ENCODE data around the gene AMDHD2. TPM values are rescaled to one million over a fixed set of nuclear protein-coding genes. Genes with fewer than 3 reads are reported as not detected.
"Not testable (repeated sequence)": the region's sequence is repeated elsewhere in the genome, so short reads cannot be mapped to it uniquely, and the experiment has no call there.

The AMDHD2 gene
- total and polyA plus RNA-seq, 2 of the 8 experiments (the other 6 are each of a cell fraction or from before 2014, with no cell fraction given), result 43.0 to 54.6 TPM

DNA sequence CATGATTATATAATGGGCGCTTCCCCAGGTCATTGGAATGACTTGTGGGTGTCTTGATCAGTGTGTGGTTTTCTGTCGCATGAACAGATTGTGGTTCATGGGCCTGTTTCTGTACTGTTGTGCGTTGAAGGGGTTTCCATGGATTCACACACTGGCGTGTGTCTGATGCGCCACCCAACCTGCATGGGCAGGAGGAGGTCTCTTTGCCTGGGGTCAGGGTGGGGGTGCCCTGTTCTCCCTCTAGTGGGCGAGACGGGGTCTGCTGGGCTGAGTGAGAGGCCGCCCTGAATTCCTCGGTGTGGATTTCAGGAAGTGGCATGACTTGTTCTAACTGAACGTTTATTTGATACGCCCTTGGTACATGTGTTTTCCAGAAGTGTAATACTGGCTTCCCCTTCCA lies 60.0 kb downstream of the AMDHD2 start:
- H3K79me2 ChIP-seq (ENCODE audit: control insufficient read depth in 1 of 2, insufficient read depth in 2 of 2, low read length in 2 of 2); H2BK12ac ChIP-seq (ENCODE audit: low read depth, low read length); CTCF ChIA-PET (ENCODE audit: partially characterized antibody); H4K91ac ChIP-seq (replicated peaks; ENCODE audit: insufficient read length, low read length); H2BK120ac ChIP-seq (replicated peaks; ENCODE audit: low read depth, low read length); H3K27ac ChIP-seq (ENCODE audit: low read depth, low read length); H2BK5ac ChIP-seq (ENCODE audit: low read depth, low read length); H3K14ac ChIP-seq (ENCODE audit: insufficient read length); H3K4me2 ChIP-seq (ENCODE audit: insufficient read depth in 1 of 2, low read depth in 2 of 2, low read length in 2 of 2); H4K8ac ChIP-seq (ENCODE audit: extremely low read depth, insufficient read depth, low read length); H3K4ac ChIP-seq (replicated peaks; ENCODE audit: insufficient read length, low read depth, low read length); H3K9ac ChIP-seq (replicated peaks in 1 of 4; ENCODE audit: extremely low read depth in 1 of 4, low read depth in 3 of 4, low read length in 3 of 4); H3K23ac ChIP-seq (ENCODE audit: insufficient read length); H3K4me1 ChIP-seq (replicated peaks in 1 of 4; ENCODE audit: control insufficient read depth in 3 of 4, insufficient read depth in 4 of 4, low read length in 3 of 4); H3K27me3 ChIP-seq (replicated peaks in 1 of 4; ENCODE audit: control insufficient read depth in 3 of 4, extremely low read depth in 1 of 4, insufficient read depth in 3 of 4, low read length in 3 of 4); H3K4me3 ChIP-seq (ENCODE audit: extremely low read depth in 1 of 4, insufficient read depth in 2 of 4, low read depth in 3 of 4, low read length in 4 of 4); H3K36me3 ChIP-seq (ENCODE audit: control insufficient read depth in 2 of 4, insufficient read depth in 4 of 4, low read length in 3 of 4); H4K5ac ChIP-seq (ENCODE audit: insufficient read length, low read depth, low read length); H2AFZ ChIP-seq (ENCODE audit: low read length); H3K18ac ChIP-seq (ENCODE audit: extremely low read depth, low read length); H4K20me1 ChIP-seq (replicated peaks in 1 of 2; ENCODE audit: control insufficient read depth in 1 of 2, insufficient read depth in 2 of 2, low read length in 2 of 2); H3K23me2 ChIP-seq (ENCODE audit: low read depth, low read length); H2BK15ac ChIP-seq (ENCODE audit: low read length); H3K56ac ChIP-seq (replicated peaks; ENCODE audit: insufficient read length, low read depth, low read length); H3K79me1 ChIP-seq (ENCODE audit: low read depth, low read length); POLR2A ChIA-PET (ENCODE audit: partially characterized antibody); H2AK5ac ChIP-seq (ENCODE audit: low read depth, low read length); H2BK20ac ChIP-seq (ENCODE audit: low read length): not testable (repeated sequence)
- 73% methylated on average over 4 of the region's 11 CpGs; no CpG with 5 or more reads in 1 of the 2 experiments for WGBS, 2 experiments (ENCODE audit: extremely low coverage in 1 of 2, insufficient coverage in 1 of 2, insufficient read length in 1 of 2, insufficient replicate concordance in 2 of 2, low coverage in 1 of 2, low lambda C conversion rate in 2 of 2, missing lambda C conversion rate in 1 of 2)
- TF ChIP-seq, protein P1, sequence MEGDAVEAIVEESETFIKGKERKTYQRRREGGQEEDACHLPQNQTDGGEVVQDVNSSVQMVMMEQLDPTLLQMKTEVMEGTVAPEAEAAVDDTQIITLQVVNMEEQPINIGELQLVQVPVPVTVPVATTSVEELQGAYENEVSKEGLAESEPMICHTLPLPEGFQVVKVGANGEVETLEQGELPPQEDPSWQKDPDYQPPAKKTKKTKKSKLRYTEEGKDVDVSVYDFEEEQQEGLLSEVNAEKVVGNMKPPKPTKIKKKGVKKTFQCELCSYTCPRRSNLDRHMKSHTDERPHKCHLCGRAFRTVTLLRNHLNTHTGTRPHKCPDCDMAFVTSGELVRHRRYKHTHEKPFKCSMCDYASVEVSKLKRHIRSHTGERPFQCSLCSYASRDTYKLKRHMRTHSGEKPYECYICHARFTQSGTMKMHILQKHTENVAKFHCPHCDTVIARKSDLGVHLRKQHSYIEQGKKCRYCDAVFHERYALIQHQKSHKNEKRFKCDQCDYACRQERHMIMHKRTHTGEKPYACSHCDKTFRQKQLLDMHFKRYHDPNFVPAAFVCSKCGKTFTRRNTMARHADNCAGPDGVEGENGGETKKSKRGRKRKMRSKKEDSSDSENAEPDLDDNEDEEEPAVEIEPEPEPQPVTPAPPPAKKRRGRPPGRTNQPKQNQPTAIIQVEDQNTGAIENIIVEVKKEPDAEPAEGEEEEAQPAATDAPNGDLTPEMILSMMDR (IDR thresholded peaks at IDR 0.05; ENCODE audit: control extremely low read depth in 1 of 3, insufficient read depth in 1 of 3, low read depth in 1 of 3, low read length in 3 of 3), result peak; percentile 24 to 55 (median 26); a peak in 3 of 4 replicates
- DNase-seq (ENCODE audit: low read depth in 1 of 2, low spot score in 2 of 2) (peak in 1 of 2 experiments; percentile 72), FAIRE-seq (peak; percentile 98)
- peaks cover 0 to 11% of the 10 kb centered on the region in 2 experiments; a peak in 1 of 4 replicates for H3K9me3 ChIP-seq (ENCODE audit: insufficient read depth in 2 of 2, low read depth in 1 of 2, low read length in 1 of 2)

All from H1 (cell line).